ENCODE data around the gene NHEJ1.

NHEJ1 gene

DNA sequence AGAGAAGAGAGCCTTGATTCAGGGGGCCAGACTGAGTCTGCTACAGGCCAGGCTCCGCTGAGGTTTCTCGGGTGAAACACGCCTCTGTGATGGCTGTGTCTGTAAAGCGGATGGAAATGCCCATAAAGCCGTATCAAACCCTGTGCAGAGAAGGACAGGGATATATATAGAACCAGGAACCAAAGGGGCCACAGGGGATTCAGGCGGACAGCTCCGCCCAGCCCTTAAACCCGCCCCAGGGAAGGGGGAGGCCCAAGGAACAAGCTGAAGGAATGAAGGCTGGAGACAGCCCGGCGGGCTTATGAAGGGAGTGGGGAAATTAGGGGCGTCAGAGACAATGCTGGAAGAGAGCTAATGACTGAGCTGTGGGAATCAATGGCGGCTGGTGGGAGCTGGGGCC is 42.1 kb downstream of the NHEJ1 start:
- no peak for TF ChIP-seq ZFX (IDR thresholded peaks at IDR 0.05)
- TF ChIP-seq, protein P1, sequence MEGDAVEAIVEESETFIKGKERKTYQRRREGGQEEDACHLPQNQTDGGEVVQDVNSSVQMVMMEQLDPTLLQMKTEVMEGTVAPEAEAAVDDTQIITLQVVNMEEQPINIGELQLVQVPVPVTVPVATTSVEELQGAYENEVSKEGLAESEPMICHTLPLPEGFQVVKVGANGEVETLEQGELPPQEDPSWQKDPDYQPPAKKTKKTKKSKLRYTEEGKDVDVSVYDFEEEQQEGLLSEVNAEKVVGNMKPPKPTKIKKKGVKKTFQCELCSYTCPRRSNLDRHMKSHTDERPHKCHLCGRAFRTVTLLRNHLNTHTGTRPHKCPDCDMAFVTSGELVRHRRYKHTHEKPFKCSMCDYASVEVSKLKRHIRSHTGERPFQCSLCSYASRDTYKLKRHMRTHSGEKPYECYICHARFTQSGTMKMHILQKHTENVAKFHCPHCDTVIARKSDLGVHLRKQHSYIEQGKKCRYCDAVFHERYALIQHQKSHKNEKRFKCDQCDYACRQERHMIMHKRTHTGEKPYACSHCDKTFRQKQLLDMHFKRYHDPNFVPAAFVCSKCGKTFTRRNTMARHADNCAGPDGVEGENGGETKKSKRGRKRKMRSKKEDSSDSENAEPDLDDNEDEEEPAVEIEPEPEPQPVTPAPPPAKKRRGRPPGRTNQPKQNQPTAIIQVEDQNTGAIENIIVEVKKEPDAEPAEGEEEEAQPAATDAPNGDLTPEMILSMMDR (conservative IDR thresholded peaks at IDR 0.05): no peak
- no peak overlapping the region for H3K27ac ChIP-seq

DNA sequence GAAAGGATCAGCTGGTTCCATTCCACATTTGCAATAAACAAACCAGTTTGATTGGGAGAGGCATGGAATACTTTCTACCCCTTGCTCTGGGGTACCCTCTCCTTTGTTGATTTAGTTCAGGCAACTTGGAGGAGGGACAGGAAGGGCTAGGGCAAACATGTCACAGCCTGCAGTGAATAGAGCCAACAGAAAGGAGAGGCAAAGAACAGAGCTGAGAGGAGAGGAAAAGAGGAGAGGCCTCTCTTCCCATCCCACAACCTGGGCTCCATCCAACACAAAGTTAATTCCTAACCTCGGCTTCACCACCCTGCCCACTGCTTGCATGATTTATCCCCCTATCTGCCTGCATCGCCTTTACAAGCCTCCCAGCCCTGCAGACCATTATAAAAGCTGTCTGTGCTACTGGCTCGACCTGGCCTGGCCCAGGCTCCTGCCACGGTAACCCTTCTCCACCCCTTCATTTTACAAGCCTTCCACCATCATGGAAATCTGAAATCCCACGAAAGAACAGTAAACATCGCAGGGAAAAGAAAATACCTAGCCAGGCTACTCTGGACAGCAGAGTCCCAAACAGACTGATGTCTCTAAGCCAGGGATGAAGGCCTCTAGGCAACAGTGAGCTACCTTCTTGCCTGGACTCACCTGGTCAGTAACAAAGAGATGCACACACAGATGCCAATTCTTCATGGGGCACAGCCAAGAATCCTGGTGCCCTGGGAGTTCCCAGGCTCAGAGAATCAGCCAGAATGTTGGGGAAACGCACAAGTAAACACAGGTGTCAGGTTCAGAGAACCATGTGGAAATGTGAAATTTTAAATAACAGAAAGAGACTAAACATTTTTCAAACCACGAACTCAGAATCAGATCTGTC is 43.6 kb downstream of the NHEJ1 start:
- no peak overlapping the region for H3K27ac ChIP-seq

DNA sequence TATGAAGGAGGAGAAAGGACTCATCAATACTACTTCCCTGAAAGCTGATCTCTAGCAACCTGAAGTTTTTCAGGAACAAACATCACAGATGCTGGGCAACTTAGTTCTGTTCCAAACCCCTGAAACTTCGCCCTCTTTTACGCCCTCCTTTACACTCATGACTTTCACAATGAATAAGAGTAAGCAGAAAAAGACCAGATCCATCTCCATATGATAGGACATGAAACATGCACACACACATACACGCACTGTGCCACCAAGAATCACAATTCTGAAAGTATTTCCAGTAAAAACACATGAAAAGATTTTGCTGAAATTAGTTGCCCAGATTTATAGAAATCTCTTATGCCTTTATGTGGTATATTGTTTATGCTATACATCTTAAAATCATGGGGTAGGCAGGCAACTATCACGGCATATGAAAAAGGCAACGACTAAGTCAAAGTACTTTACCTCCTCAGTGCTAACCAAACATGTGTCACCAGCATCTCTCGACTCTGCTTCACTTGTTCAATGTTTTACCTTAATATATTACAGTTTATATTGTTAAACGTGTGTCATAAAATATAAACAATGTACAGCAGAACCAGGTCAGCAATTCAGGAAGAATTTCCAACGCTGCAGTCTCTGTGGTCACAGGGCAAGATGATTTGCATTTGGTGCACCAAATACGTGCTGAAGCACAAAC is 47.8 kb downstream of the NHEJ1 start:
- TF ChIP-seq ZFX (IDR thresholded peaks at IDR 0.05): no peak
- TF ChIP-seq, protein P1 (conservative IDR thresholded peaks at IDR 0.05): no peak
- no peak overlapping the region for H3K27ac ChIP-seq

More for the DNA sequence above, 43.6 kb downstream of the NHEJ1 start:
- TF ChIP-seq ZFX (IDR thresholded peaks at IDR 0.05): no peak
- TF ChIP-seq, protein P1 (conservative IDR thresholded peaks at IDR 0.05): no peak

DNA sequence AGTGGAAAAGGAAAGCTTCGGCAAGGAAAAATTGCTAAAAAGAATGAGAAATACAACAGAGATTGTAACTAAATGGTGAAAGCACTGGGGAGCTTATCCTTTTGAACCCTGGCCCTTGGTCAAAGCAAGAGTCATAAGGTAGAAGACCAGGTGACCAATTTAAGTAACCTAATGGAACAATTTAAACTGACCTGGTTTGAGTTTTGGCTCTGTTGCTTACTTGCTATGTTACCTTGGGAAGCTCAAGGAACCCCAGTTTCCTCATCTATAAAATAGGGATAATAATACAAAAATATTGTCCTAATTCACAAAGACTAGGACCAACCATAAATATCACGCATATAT is 48.6 kb downstream of the NHEJ1 start:
- H3K27ac ChIP-seq: no peak overlapping the region
- TF ChIP-seq, protein P1 (conservative IDR thresholded peaks at IDR 0.05): no peak
- TF ChIP-seq ZFX (IDR thresholded peaks at IDR 0.05): no peak

DNA sequence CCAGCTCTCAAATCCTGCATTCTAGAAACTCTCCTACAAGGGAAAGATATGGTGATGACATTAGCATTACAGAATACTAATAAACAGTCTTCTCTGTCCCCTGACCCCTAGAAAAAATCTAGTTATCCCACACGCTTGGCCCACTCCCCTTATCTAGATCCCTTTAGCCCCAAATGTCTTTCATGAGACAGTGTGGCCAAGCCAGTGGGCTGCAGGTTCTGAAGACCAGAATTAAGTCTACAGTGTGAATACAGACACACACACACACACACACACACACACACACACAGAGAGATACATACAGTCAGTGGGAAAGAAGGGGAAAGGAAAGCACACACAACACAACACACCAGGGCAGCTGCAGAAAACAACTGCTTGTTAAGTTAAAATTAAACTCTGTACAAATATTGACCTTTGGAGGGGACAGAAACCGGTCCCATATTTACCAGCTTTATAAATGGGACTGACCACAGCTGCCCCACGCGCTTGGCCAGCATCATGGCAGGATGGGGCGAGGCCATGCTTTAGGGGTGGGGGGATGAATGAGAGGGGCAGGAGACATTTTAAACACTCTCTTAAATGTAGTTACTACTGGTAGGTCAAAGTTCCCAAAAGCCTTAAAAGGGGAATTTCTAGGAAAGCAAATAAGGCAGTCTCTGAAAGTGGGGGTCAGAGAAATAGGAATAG is 49.1 kb downstream of the NHEJ1 start:
- H3K27ac ChIP-seq: no peak overlapping the region
- TF ChIP-seq, protein P1 (conservative IDR thresholded peaks at IDR 0.05): no peak
- no peak for TF ChIP-seq ZFX (IDR thresholded peaks at IDR 0.05)

DNA sequence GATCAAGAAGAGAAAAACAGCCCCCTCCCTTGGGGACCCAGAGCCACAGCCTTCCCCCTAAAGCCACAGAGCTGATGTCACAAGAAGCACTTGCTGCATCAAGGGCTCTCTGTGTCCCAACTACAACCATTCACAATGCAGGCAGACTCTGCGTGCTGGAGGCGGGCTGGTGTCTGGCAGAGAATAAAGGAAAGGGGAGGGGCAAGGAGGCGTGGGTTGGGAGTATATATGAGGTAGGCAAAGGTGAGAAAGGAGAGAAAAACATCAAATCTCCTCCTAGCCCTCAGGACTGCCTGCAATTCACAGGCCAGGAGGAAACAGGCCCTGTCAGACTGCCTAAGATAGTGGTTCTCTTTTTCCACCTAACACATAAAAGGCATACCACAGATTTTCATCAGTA is 51.1 kb downstream of the NHEJ1 start:
- no peak overlapping the region for H3K27ac ChIP-seq
- TF ChIP-seq ZFX (IDR thresholded peaks at IDR 0.05): no peak
- TF ChIP-seq, protein P1 (conservative IDR thresholded peaks at IDR 0.05): no peak

DNA sequence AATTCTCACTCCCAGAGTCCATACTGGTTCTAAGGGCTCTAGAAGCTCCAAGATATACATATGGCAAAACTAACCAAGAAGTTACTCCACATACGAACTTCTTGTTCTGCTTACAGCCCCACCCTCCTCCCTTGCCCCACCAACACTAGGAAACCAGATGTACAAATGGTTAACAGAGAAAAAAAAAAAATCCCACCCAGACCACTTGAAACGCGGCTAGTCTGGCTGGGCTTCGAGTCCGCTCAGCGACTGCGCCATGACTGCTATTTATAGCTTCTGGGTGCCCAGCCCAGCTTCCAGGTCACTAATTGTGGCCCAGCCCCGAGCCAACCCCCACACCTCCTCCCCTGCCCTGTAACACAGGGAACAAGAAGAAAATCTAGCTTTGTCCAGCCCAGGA is 52.9 kb downstream of the NHEJ1 start:
- TF ChIP-seq, protein P1 (conservative IDR thresholded peaks at IDR 0.05): no peak
- no peak for TF ChIP-seq ZFX (IDR thresholded peaks at IDR 0.05)
- no peak overlapping the region for H3K27ac ChIP-seq

Data from C4-2B (cell line).